ENCODE measurements around the gene AKAP13.

GRCh38 chr15:85559530-85559929 lies 179.1 kb downstream of the AKAP13 start:
- TF ChIP-seq, protein P1, sequence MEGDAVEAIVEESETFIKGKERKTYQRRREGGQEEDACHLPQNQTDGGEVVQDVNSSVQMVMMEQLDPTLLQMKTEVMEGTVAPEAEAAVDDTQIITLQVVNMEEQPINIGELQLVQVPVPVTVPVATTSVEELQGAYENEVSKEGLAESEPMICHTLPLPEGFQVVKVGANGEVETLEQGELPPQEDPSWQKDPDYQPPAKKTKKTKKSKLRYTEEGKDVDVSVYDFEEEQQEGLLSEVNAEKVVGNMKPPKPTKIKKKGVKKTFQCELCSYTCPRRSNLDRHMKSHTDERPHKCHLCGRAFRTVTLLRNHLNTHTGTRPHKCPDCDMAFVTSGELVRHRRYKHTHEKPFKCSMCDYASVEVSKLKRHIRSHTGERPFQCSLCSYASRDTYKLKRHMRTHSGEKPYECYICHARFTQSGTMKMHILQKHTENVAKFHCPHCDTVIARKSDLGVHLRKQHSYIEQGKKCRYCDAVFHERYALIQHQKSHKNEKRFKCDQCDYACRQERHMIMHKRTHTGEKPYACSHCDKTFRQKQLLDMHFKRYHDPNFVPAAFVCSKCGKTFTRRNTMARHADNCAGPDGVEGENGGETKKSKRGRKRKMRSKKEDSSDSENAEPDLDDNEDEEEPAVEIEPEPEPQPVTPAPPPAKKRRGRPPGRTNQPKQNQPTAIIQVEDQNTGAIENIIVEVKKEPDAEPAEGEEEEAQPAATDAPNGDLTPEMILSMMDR (IDR thresholded peaks at IDR 0.05), result no peak
- TF ChIP-seq EP300 (IDR thresholded peaks at IDR 0.05) (no peak), POLR2A (IDR thresholded peaks at IDR 0.05) (no peak)
